Keratinocyte (primary cell): Measurements from ENCODE around the gene HESX1.

ENCODE experiments used
- EZH2 ChIP-seq: IDR thresholded peaks from one replicate; pipeline ENCODE4 v1.6.1; 2012; ENCODE audit warnings: inconsistent platforms, mild to moderate bottlenecking, low read length, moderate library complexity
- TF ChIP-seq, protein P1 (sequence below), 3 experiments: IDR thresholded peaks in 1 of 3; conservative IDR thresholded peaks in 1 of 3; optimal IDR thresholded peaks in 1 of 3; 2 replicates in 2 of 3; 3 replicates in 1 of 3; pipeline versions ENCODE3 to v1.5.1; 2011; ENCODE audit warnings: low read length in 3 of 3, mild to moderate bottlenecking in 3 of 3, moderate library complexity in 2 of 3, control low read depth in 1 of 3, inconsistent platforms in 1 of 3; ENCODE audit not compliant: insufficient read depth in 2 of 3; ENCODE audit errors: extremely low read depth in 1 of 3

DNA sequence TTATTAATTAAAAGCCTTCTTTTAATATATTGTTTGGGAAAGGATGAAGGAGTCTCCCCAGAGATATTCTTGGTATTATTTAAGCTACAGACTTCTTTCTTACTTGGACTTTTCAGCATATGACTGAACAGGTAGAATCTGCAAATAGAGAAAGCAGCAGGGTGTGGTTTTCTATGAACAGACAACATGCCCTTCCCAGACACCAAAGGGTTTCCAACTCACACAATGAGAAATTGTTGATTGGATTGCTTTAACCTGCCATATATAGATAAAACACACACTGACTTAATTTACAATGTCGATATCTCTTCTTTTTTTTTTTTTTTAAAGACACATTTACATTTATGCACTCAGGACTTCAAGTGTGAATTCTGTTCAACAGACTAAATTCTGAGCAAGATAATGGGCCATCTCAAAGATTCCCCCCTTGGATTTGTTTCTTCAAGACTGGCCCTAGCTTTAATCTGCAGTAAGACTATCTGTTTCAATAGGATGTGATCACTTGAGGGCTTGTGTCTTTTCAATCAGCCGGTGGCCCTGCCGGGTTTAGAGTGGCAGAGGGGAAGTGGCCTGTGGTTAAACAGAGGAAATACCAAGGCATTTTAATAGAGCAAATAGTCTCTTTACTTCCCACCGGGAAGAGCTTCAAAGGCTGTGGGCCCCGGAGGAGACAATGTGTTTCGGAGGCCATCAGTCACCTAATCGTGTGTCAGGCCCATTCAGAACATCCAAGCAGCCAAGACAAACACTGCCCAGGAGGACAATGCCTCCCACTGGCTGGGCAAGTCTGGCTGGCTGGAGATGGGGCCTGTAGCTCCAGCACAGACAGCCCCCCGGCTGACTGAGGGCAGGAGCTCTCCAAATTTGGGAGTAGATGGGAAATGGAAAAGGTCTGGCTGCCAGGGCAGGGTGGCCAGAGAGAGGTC is 40.7 kb downstream of the HESX1 start:
- TF ChIP-seq, protein P1, sequence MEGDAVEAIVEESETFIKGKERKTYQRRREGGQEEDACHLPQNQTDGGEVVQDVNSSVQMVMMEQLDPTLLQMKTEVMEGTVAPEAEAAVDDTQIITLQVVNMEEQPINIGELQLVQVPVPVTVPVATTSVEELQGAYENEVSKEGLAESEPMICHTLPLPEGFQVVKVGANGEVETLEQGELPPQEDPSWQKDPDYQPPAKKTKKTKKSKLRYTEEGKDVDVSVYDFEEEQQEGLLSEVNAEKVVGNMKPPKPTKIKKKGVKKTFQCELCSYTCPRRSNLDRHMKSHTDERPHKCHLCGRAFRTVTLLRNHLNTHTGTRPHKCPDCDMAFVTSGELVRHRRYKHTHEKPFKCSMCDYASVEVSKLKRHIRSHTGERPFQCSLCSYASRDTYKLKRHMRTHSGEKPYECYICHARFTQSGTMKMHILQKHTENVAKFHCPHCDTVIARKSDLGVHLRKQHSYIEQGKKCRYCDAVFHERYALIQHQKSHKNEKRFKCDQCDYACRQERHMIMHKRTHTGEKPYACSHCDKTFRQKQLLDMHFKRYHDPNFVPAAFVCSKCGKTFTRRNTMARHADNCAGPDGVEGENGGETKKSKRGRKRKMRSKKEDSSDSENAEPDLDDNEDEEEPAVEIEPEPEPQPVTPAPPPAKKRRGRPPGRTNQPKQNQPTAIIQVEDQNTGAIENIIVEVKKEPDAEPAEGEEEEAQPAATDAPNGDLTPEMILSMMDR (optimal IDR thresholded peaks at IDR 0.05 in 1 of 3, IDR thresholded peaks at IDR 0.05 in 1 of 3, conservative IDR thresholded peaks at IDR 0.05 in 1 of 3; ENCODE audit: extremely low read depth in 1 of 3, insufficient read depth in 2 of 3, low read length in 3 of 3) = no peak
- TF ChIP-seq EZH2 = no peak
